WTC11 (cell line): Measurements from ENCODE around the gene OR1M1.

Experiments
- AR ChIP-seq: fragments of 250-450 bp; sonication (Bioruptor Pico); IDR thresholded peaks from 2 replicates; pipeline ENCODE4 v1.9.0; 2021; ENCODE audit warnings: mild to moderate bottlenecking
- CTCF ChIP-seq: fragments of 200-600 bp; IDR thresholded peaks from 2 replicates; pipeline ENCODE4 v1.8.0; 2022; ENCODE audit warnings: antibody characterized with exemption
- FOXP4 ChIP-seq: sonication (generic); formaldehyde crosslinking; IDR thresholded peaks from 2 replicates; pipeline ENCODE4 v1.8.0; 2022; ENCODE audit warnings: mild to moderate bottlenecking, missing genetic modification reagents
- MAX ChIP-seq: sonication (generic); formaldehyde crosslinking; IDR thresholded peaks from 2 replicates; pipeline ENCODE4 v1.8.0; 2022; ENCODE audit warnings: mild to moderate bottlenecking, missing genetic modification reagents
- TCF7 ChIP-seq: sonication (generic); formaldehyde crosslinking; IDR thresholded peaks from 2 replicates; pipeline ENCODE4 v1.8.0; 2022; ENCODE audit warnings: mild to moderate bottlenecking, low read depth, missing genetic modification reagents, moderate library complexity
- TP53 ChIP-seq: sonication (generic); formaldehyde crosslinking; IDR thresholded peaks from 2 replicates; pipeline ENCODE4 v1.8.1; 2023; ENCODE audit warnings: mild to moderate bottlenecking, missing genetic modification reagents
- ZNF425 ChIP-seq: fragments of 250-450 bp; sonication (Bioruptor Pico); conservative IDR thresholded peaks from 2 replicates; pipeline ENCODE4 v1.9.0; 2021; ENCODE audit warnings: mild to moderate bottlenecking

GRCh38 chr19:9130965-9131364 is 44.1 kb downstream of the OR1M1 start:
- TF ChIP-seq FOXP4 (CRISPR knock-in tag) (no peak), CTCF (no peak), TP53 (CRISPR knock-in tag) (no peak), TCF7 (no peak), MAX (CRISPR knock-in tag) (no peak), AR (CRISPR knock-in tag) (no peak), ZNF425 (CRISPR knock-in tag) (no peak)
